Measurements from ENCODE around the gene IMPA2.

IMPA2 gene

DNA sequence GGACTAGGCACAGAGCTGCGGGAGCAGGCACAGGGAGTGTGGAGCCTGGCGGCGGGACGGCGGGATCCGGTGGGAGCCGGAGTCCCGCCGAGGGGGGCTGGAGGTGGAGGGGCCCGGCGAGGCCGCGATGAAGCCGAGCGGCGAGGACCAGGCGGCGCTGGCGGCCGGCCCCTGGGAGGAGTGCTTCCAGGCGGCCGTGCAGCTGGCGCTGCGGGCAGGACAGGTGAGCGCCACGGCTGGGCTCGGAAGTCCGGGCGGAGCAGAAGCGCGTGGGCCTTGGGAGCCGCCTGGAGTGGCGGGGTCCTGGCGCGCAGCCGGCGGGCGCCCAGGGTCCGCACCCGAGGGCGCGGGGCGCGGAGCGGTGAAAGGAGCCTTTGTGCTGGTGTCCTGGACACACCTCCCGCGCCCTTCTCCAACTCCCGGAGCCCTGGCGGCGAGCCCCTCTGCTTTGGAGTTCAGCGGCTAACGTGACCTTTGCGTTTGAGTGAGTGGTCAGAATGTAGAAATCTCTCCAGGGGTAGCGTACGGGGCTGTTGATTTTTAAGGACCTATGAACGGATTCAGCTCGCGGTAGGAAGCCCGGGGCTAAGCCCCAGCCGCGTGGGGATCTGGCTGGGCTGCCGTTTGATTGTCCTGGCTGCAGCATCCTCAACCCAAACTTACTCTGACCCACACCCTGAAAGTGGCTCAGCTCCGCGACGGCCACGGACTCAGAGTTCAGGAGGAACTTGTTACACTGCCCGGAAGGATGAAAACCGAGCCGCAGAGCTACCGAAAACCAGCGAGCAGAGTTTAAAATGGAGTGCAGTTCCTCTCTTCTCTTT is 448 bp downstream of the IMPA2 start:
- no peaks in the 10 kb centered on the region for H3K9me3 ChIP-seq (ENCODE audit: control insufficient read depth, low read depth, low read length)
- peak overlapping the region; percentile 79 for H3K9ac ChIP-seq (ENCODE audit: low read length)
- H3K4me1 ChIP-seq (ENCODE audit: control insufficient read depth, low read depth, low read length) = peaks cover 33% of the 10 kb centered on the region
- H3K4me3 ChIP-seq (ENCODE audit: low read length) = peak overlapping the region; percentile 97
- H3K36me3 ChIP-seq (ENCODE audit: control insufficient read depth, low read depth, low read length) = no peaks in the 10 kb centered on the region
- H3K27ac ChIP-seq (ENCODE audit: low read length) = no peak overlapping the region
- H3K27me3 ChIP-seq (ENCODE audit: control insufficient read depth, insufficient read depth, low read length) = no peaks in the 10 kb centered on the region

DNA sequence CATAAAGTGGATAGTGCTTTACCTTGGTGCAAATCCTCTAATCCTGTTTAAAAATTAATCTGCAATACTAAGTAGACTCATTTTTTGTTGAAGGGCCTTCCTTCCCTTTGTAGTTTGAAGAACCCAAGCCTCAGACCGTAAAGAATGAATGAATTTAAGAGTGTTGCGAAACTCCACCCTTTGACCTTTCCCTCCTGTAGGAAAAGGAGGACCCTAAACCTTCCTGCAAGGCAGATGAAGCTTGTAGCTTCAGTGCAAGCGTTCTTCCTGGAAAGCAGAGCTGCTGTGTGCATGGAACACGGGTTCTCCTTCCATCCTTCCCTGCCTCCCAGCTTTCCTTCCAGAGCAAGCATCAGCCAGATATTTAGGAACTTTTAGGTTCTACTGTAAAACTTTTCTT is 1.7 kb downstream of the IMPA2 start:
- no peaks in the 10 kb centered on the region for H3K27me3 ChIP-seq (ENCODE audit: control insufficient read depth, insufficient read depth, low read length)
- peak overlapping the region; percentile 97 for H3K4me3 ChIP-seq (ENCODE audit: low read length)
- no peak overlapping the region for H3K27ac ChIP-seq (ENCODE audit: low read length)
- peaks cover 33% of the 10 kb centered on the region for H3K4me1 ChIP-seq (ENCODE audit: control insufficient read depth, low read depth, low read length)
- no peaks in the 10 kb centered on the region for H3K9me3 ChIP-seq (ENCODE audit: control insufficient read depth, low read depth, low read length)
- no peaks in the 10 kb centered on the region for H3K36me3 ChIP-seq (ENCODE audit: control insufficient read depth, low read depth, low read length)
- peak overlapping the region; percentile 79 for H3K9ac ChIP-seq (ENCODE audit: low read length)

DNA sequence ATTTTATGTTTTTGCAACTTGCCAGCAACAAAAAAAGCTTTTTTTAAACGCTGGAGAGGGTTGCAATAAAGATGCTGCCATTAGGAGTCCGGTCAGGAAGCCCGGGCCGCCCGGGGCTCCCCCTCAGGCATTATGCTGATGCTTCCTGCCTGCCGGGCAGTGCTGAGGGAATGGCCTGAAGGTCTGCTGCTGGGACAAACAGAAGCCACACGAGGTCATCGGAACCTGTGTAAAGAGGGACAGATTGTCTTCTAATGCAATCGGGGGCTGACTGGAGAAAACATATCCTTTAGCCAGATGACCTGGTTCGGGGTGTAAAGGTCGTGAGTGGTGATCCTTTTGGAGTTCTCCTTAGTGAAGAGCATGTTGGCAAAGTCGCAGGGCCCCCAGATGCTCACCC is 2.3 kb downstream of the IMPA2 start:
- Histone ChIP-seq H3K4me1 (ENCODE audit: control insufficient read depth, low read depth, low read length) (peaks cover 33% of the 10 kb centered on the region), H3K9me3 (ENCODE audit: control insufficient read depth, low read depth, low read length) (no peaks in the 10 kb centered on the region), H3K9ac (ENCODE audit: low read length) (peak overlapping the region; percentile 79), H3K27ac (ENCODE audit: low read length) (no peak overlapping the region), H3K4me3 (ENCODE audit: low read length) (peak overlapping the region; percentile 97), H3K27me3 (ENCODE audit: control insufficient read depth, insufficient read depth, low read length) (no peaks in the 10 kb centered on the region), H3K36me3 (ENCODE audit: control insufficient read depth, low read depth, low read length) (no peaks in the 10 kb centered on the region)

DNA sequence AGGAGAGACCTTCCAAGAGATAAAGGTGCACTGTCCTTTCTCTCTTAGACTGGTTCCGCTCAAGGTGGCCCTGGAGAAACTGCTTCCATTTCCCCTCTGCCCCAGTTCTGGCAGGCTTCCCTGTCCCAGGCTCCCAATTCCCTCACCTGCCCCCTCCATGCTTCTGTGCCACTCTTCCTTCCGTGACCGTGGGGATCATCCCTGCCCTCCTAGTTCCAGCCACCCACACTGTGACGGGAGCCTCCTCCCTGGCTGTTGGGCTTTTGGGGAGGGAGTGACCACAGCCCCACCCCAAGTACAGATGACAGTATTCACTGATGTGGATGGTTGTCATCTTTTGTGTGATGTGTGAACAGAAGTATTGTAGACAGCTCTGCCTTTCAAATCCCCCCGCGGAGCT is 2.8 kb downstream of the IMPA2 start:
- Histone ChIP-seq H3K36me3 (ENCODE audit: control insufficient read depth, low read depth, low read length) (no peaks in the 10 kb centered on the region), H3K27me3 (ENCODE audit: control insufficient read depth, insufficient read depth, low read length) (no peaks in the 10 kb centered on the region), H3K9ac (ENCODE audit: low read length) (no peak overlapping the region), H3K9me3 (ENCODE audit: control insufficient read depth, low read depth, low read length) (no peaks in the 10 kb centered on the region), H3K27ac (ENCODE audit: low read length) (no peak overlapping the region), H3K4me1 (ENCODE audit: control insufficient read depth, low read depth, low read length) (peaks cover 36% of the 10 kb centered on the region), H3K4me3 (ENCODE audit: low read length) (peak overlapping the region; percentile 97)

DNA sequence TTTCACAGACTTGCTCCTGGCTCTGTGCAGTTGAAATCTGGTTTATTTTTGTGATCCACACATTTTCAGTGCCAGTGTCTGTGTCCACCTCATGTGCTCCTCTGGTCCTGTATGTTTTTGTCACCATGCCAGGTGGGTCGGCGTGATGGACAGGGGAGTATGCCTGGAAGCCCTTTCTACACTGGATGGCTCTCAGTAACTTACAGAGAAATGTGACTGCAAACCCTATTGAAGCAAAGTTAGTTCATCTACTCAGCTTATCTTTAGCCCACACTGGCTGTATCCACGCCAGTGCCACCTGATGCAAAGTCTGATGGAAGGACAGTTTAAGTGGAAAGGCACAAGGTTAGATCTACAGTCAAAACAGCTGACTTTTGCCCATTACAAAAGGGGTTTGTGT is 4.3 kb downstream of the IMPA2 start:
- H3K27ac ChIP-seq (ENCODE audit: low read length) = no peak overlapping the region
- peaks cover 35% of the 10 kb centered on the region for H3K4me1 ChIP-seq (ENCODE audit: control insufficient read depth, low read depth, low read length)
- no peaks in the 10 kb centered on the region for H3K9me3 ChIP-seq (ENCODE audit: control insufficient read depth, low read depth, low read length)
- H3K36me3 ChIP-seq (ENCODE audit: control insufficient read depth, low read depth, low read length) = no peaks in the 10 kb centered on the region
- H3K27me3 ChIP-seq (ENCODE audit: control insufficient read depth, insufficient read depth, low read length) = no peaks in the 10 kb centered on the region
- no peak overlapping the region for H3K9ac ChIP-seq (ENCODE audit: low read length)
- no peak overlapping the region for H3K4me3 ChIP-seq (ENCODE audit: low read length)

DNA sequence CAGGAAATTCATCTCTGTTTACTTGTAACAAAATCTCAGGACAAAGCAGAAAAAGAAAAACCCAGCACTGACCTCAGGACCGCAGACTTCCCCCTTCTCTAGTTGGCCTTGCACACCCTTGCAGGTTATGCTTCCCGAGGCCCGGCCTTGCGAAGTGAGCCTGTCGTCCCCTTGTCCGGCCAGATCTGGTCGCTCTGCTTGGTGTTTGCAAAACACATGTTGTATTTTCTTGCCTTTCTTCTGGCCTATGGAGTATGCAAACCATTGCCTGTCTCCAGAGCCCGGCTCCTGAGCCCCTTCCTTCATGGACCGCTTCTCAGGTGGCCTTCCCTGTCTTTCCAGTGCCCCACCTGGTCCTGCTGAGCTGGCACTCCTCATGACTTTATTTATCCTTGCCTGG is 4.8 kb downstream of the IMPA2 start:
- Histone ChIP-seq H3K4me1 (ENCODE audit: control insufficient read depth, low read depth, low read length) (peaks cover 35% of the 10 kb centered on the region), H3K36me3 (ENCODE audit: control insufficient read depth, low read depth, low read length) (no peaks in the 10 kb centered on the region), H3K27ac (ENCODE audit: low read length) (no peak overlapping the region), H3K9me3 (ENCODE audit: control insufficient read depth, low read depth, low read length) (no peaks in the 10 kb centered on the region), H3K27me3 (ENCODE audit: control insufficient read depth, insufficient read depth, low read length) (no peaks in the 10 kb centered on the region), H3K9ac (ENCODE audit: low read length) (no peak overlapping the region), H3K4me3 (ENCODE audit: low read length) (no peak overlapping the region)

DNA sequence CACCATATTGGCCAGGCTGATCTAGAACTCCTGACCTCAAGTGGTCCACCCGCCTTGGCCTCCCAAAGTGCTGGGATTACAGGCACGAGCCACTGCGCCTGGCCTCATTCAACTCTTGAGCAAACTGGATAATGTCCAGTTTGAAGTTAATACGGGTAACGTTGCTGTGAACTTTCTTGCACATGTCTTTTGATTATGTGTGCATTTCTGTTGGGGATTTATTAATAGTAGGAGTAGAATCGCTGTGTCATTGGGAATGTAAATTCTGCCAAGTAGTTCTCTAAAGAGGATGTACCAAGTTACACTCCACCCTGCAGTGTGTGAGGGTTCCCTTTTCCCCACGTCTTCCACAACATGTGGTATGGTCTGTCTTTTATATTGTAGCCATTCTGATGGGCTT is 6.2 kb downstream of the IMPA2 start:
- H3K4me1 ChIP-seq (ENCODE audit: control insufficient read depth, low read depth, low read length) = peaks cover 35% of the 10 kb centered on the region

DNA sequence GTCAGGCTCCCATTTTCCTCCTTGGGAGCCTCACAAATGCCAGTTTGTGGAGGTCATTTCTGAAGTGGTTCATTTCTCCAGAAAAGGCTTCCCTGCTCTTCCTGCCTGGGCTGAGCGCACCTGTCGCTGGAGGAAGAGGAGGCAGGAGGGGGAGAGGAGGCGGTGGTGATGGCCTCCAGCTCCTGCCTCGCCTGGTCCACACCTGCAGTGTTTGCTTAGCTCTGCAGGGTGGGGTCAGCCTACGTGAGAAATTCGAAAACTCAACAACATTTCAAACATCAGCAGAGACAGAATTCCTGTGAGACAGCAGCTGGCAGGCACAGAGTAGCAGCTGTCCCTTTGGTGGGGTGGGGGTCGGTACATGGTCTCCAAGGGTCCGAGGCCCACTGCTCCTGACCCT is 7.9 kb downstream of the IMPA2 start:
- H3K36me3 ChIP-seq (ENCODE audit: control insufficient read depth, low read depth, low read length) = no peaks in the 10 kb centered on the region
- no peaks in the 10 kb centered on the region for H3K9me3 ChIP-seq (ENCODE audit: control insufficient read depth, low read depth, low read length)
- no peaks in the 10 kb centered on the region for H3K27me3 ChIP-seq (ENCODE audit: control insufficient read depth, insufficient read depth, low read length)
- no peak overlapping the region for H3K27ac ChIP-seq (ENCODE audit: low read length)
- no peak overlapping the region for H3K9ac ChIP-seq (ENCODE audit: low read length)
- H3K4me3 ChIP-seq (ENCODE audit: low read length) = no peak overlapping the region
- H3K4me1 ChIP-seq (ENCODE audit: control insufficient read depth, low read depth, low read length) = peaks cover 21% of the 10 kb centered on the region

More for the DNA sequence above, 6.2 kb downstream of the IMPA2 start:
- H3K27ac ChIP-seq (ENCODE audit: low read length) = no peak overlapping the region
- H3K9ac ChIP-seq (ENCODE audit: low read length) = no peak overlapping the region
- no peak overlapping the region for H3K4me3 ChIP-seq (ENCODE audit: low read length)
- no peaks in the 10 kb centered on the region for H3K36me3 ChIP-seq (ENCODE audit: control insufficient read depth, low read depth, low read length)
- H3K9me3 ChIP-seq (ENCODE audit: control insufficient read depth, low read depth, low read length) = no peaks in the 10 kb centered on the region
- no peaks in the 10 kb centered on the region for H3K27me3 ChIP-seq (ENCODE audit: control insufficient read depth, insufficient read depth, low read length)

DNA sequence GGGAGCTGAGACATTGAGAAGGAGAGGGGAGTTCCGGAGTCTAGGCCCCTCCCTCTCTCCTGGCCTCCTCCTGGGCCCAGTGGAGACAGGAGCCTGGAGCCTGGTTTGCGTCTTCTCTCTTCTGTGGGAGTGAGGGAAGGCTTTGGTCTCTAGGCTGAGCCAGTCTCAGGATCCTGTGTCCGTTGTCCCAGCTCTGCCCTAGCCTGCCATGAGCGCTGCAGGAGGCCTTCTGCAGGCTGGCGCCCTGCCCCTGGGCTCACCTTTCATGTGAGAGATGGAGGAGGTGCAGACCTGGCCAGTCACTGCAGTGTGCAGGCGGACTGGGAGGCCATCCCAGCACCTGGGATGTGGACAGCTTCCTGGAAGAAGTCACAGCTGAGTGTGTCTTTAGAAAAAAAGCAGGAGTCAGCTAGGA is 8.7 kb downstream of the IMPA2 start:
- no peaks in the 10 kb centered on the region for H3K9me3 ChIP-seq (ENCODE audit: control insufficient read depth, low read depth, low read length)
- no peaks in the 10 kb centered on the region for H3K36me3 ChIP-seq (ENCODE audit: control insufficient read depth, low read depth, low read length)
- H3K9ac ChIP-seq (ENCODE audit: low read length) = no peak overlapping the region
- peaks cover 24% of the 10 kb centered on the region for H3K4me1 ChIP-seq (ENCODE audit: control insufficient read depth, low read depth, low read length)
- no peak overlapping the region for H3K27ac ChIP-seq (ENCODE audit: low read length)
- H3K27me3 ChIP-seq (ENCODE audit: control insufficient read depth, insufficient read depth, low read length) = no peaks in the 10 kb centered on the region
- no peak overlapping the region for H3K4me3 ChIP-seq (ENCODE audit: low read length)

DNA sequence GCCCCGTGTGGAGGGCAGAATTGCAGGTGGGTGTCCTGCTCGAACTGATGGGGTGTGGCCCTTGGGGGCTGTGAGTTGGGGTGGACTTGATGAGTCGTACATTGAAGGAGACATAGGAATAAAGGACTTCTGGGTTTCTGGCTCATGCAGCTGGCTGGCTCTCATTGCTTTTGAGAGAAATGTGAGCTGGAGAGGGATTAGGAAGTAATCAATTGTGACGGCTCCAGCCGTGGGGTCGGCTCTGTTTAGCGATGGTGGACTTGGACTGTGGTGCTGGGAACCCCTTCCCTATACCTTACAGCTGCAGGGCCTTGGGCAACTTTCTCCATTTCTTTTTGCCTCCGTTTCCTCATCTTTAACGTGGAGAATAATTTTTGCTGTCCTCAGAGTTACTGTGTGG is 9.2 kb downstream of the IMPA2 start:
- Histone ChIP-seq H3K27me3 (ENCODE audit: control insufficient read depth, insufficient read depth, low read length) (no peaks in the 10 kb centered on the region), H3K4me3 (ENCODE audit: low read length) (no peak overlapping the region), H3K4me1 (ENCODE audit: control insufficient read depth, low read depth, low read length) (peaks cover 27% of the 10 kb centered on the region), H3K36me3 (ENCODE audit: control insufficient read depth, low read depth, low read length) (no peaks in the 10 kb centered on the region), H3K9ac (ENCODE audit: low read length) (no peak overlapping the region), H3K9me3 (ENCODE audit: control insufficient read depth, low read depth, low read length) (no peaks in the 10 kb centered on the region), H3K27ac (ENCODE audit: low read length) (no peak overlapping the region)

DNA sequence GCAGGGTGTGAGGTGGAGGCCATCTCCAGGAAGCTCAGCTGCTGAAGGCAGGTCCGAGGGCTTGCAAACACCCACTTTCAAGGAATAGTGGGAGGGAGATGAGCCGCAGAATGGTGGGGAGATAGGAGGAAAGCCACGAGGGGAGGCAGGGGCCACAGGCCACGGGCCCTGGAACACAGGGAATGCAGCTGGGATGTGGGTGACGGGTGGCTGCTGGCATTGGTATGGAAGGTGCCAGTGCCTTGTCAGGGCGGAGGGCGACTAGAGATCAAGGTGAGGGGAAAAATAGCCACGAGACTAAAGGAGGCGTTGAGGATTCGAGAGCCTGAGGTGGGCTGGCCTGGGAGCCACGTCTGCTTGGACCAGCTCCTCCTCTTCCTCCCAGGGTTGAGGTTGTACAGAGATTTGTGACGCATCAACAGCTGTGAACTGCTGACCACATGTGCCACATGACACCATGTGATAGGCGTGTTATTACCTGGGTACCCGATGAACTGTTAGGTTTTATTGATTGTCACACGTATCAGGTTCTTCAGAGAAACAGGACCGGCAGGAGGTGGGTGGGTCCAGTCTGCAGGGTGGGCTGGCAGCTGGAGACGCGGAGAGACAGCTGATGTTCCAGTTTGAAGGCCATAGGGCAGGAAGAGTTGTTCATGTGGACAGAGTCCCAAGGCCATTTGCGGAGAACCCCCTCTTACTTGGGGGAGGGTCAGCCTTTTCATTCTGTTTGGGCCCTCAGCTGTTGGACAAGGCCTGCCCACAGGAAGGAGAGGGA is 9.9 kb downstream of the IMPA2 start:
- no peaks in the 10 kb centered on the region for H3K36me3 ChIP-seq (ENCODE audit: control insufficient read depth, low read depth, low read length)
- no peak overlapping the region for H3K27ac ChIP-seq (ENCODE audit: low read length)
- H3K27me3 ChIP-seq (ENCODE audit: control insufficient read depth, insufficient read depth, low read length) = no peaks in the 10 kb centered on the region
- H3K4me3 ChIP-seq (ENCODE audit: low read length) = no peak overlapping the region
- H3K9ac ChIP-seq (ENCODE audit: low read length) = no peak overlapping the region
- H3K4me1 ChIP-seq (ENCODE audit: control insufficient read depth, low read depth, low read length) = peaks cover 20% of the 10 kb centered on the region
- no peaks in the 10 kb centered on the region for H3K9me3 ChIP-seq (ENCODE audit: control insufficient read depth, low read depth, low read length)
